Thyroid gland (tissue), 4 donors: ENCODE results near the gene ITGA1.

Experiments used
- POLR2A ChIP-seq, 2 donors: fragments of 450-650 bp; IDR thresholded peaks; one replicate each; pipeline ENCODE4 v1.6.1; 2017; ENCODE audit warnings: antibody characterized with exemption in 2 of 2, mild to moderate bottlenecking in 2 of 2, moderate library complexity in 1 of 2
- TF ChIP-seq, protein P1 (sequence below), 6 experiments: fragments of 200-600 bp in 3 of 6; fragments of 450-650 bp in 3 of 6; sonication (generic) in 3 of 6; IDR thresholded peaks; one replicate each; pipeline ENCODE4 v1.5.1; 2016 to 2019; ENCODE audit warnings: antibody characterized with exemption in 6 of 6, mild to moderate bottlenecking in 2 of 6, inconsistent platforms in 1 of 6, moderate library complexity in 1 of 6

DNA sequence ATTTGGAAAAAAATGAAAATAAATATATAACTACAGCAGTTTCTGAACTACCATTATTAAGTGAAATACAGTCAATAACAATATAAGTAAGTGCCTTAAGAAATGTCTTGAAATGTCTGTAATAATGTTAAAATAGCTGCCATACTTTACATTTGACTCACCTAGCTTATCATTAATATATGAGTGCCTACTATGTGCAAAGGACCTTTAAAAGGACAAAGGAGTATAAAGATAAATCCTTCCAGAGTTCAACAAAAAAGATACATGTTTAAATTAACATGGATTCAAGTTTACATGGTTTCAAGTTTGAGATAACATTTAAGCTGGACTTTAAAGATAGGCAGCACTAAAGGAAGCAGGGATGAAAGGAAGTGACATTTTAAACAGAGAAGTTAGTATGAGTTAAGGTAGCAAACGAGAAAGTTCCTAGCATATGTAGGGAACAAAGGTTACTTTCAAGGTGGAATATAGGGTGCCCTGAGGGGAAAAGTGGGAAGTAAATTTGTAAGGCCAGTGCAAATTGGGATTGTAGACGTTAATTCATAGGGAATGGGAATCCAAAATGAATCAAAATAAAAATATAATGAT lies 8.9 kb downstream of the ITGA1 start:
- TF ChIP-seq, protein P1, sequence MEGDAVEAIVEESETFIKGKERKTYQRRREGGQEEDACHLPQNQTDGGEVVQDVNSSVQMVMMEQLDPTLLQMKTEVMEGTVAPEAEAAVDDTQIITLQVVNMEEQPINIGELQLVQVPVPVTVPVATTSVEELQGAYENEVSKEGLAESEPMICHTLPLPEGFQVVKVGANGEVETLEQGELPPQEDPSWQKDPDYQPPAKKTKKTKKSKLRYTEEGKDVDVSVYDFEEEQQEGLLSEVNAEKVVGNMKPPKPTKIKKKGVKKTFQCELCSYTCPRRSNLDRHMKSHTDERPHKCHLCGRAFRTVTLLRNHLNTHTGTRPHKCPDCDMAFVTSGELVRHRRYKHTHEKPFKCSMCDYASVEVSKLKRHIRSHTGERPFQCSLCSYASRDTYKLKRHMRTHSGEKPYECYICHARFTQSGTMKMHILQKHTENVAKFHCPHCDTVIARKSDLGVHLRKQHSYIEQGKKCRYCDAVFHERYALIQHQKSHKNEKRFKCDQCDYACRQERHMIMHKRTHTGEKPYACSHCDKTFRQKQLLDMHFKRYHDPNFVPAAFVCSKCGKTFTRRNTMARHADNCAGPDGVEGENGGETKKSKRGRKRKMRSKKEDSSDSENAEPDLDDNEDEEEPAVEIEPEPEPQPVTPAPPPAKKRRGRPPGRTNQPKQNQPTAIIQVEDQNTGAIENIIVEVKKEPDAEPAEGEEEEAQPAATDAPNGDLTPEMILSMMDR (IDR thresholded peaks at IDR 0.05) = no peak
- TF ChIP-seq POLR2A (IDR thresholded peaks at IDR 0.05) = no peak
